A549 (cell line): ENCODE data around the gene TRMT61A. TPM values are rescaled to one million over a fixed set of nuclear protein-coding genes. Genes with fewer than 3 reads are reported as not detected.

ENCODE experiments used
- ATAC-seq, 2 experiments: fragments of 200-7000 bp in 1 of 2; fragments of >200 bp in 1 of 2; cut with Nextera tagmentation in 1 of 2; cut with Tn5 transposase in 1 of 2; 3 replicates each; pipeline versions ENCODE4 v1.8.0 to v1.9.1; 2018 to 2020; ENCODE audit warnings: mild to moderate bottlenecking in 1 of 2, moderate library complexity in 1 of 2
- CTCF ChIA-PET: fragments of 300-600 bp; sonication (Branson Sonifier 250); formaldehyde crosslinking; extraction: SDS; loops from one replicate; lab custom pipeline; 2021; ENCODE audit warnings: antibody characterized with exemption, inconsistent platforms; lab: Yijun Ruan, JAX
- POLR2A ChIA-PET: fragments of 350-600 bp; formaldehyde crosslinking; extraction: SDS; loops from one replicate; lab custom pipeline; 2021; ENCODE audit warnings: antibody characterized with exemption, inconsistent platforms; lab: Yijun Ruan, JAX
- DNase-seq, 2 experiments: peaks; one replicate each; pipeline versions ENCODE4 v3.0.0 to v3.0.0-alpha.2; 2011 to 2016; ENCODE audit warnings: low read depth in 1 of 2, low spot score in 1 of 2
- FAIRE-seq: peaks from 2 replicates; lab custom pipeline; 2011; peaks lifted over from hg19 to GRCh38; lab: Jason Lieb, UNC
- H3K27ac ChIP-seq, 2 experiments: fragments of >200 bp; sonication (Bioruptor Twin); formaldehyde crosslinking; 3 replicates each; pipeline ENCODE4 v1.5.1; 2016 to 2017
- H3K4me1 ChIP-seq: fragments of >200 bp; sonication (Bioruptor Twin); formaldehyde crosslinking; 3 replicates; pipeline ENCODE4 v1.6.1; 2016
- H3K4me2 ChIP-seq: fragments of >200 bp; sonication (Bioruptor Twin); formaldehyde crosslinking; 3 replicates; pipeline ENCODE4 v1.6.1; 2016
- H3K4me3 ChIP-seq: fragments of >200 bp; sonication (Bioruptor Twin); formaldehyde crosslinking; 3 replicates; pipeline ENCODE4 v1.5.1; 2016
- H3K9me3 ChIP-seq: fragments of >200 bp; sonication (Bioruptor Twin); formaldehyde crosslinking; 3 replicates; pipeline ENCODE4 v1.6.1; 2016
- BHLHE40 ChIP-seq: IDR thresholded peaks from 2 replicates; pipeline ENCODE4 v1.6.1; 2012; ENCODE audit warnings: low read depth, low read length, inconsistent platforms
- CHD2 ChIP-seq: fragments of 150-350 bp; IDR thresholded peaks from 2 replicates; pipeline ENCODE4 v1.6.1; 2014; ENCODE audit warnings: low read length; ENCODE audit not compliant: partially characterized antibody
- CHD4 ChIP-seq: fragments of 200-600 bp; sonication (generic); IDR thresholded peaks from 2 replicates; pipeline ENCODE4 v1.6.1; 2016; ENCODE audit warnings: antibody characterized with exemption, mild to moderate bottlenecking, borderline replicate concordance
- EHMT2 ChIP-seq: fragments of 200-600 bp; sonication (generic); IDR thresholded peaks from 2 replicates; pipeline ENCODE4 v1.6.1; 2016; ENCODE audit warnings: antibody characterized with exemption, low read depth, mild to moderate bottlenecking, moderate library complexity
- ELK1 ChIP-seq: fragments of 150-350 bp; IDR thresholded peaks from 2 replicates; pipeline ENCODE4 v1.6.1; 2014; ENCODE audit warnings: low read depth, mild to moderate bottlenecking, low read length
- FOSB ChIP-seq: fragments of 250-450 bp; sonication (Bioruptor Pico); IDR thresholded peaks from 2 replicates; pipeline ENCODE4 v1.5.0; 2020; ENCODE audit warnings: mild to moderate bottlenecking, moderate library complexity
- GATA3 ChIP-seq: IDR thresholded peaks from 2 replicates; pipeline ENCODE4 v1.6.1; 2012; ENCODE audit warnings: borderline replicate concordance
- HDAC2 ChIP-seq: fragments of 200-600 bp; sonication (generic); IDR thresholded peaks from 2 replicates; pipeline ENCODE4 v1.6.1; 2016
- HOXB5 ChIP-seq: fragments of 250-450 bp; sonication (Bioruptor Pico); IDR thresholded peaks from 2 replicates; pipeline ENCODE4 v1.5.0; 2020; ENCODE audit warnings: mild to moderate bottlenecking, moderate library complexity
- JUNB ChIP-seq: fragments of >200 bp; sonication (Bioruptor Twin); formaldehyde crosslinking; IDR thresholded peaks from 2 replicates; pipeline ENCODE4 v1.6.1; 2016
- PHF8 ChIP-seq: fragments of 200-600 bp; sonication (generic); IDR thresholded peaks from 2 replicates; pipeline ENCODE4 v1.6.1; 2016; ENCODE audit warnings: low read depth, mild to moderate bottlenecking, antibody characterized with exemption, moderate library complexity, borderline replicate concordance
- RARB ChIP-seq: fragments of 250-450 bp; sonication (Bioruptor Pico); IDR thresholded peaks from 2 replicates; pipeline ENCODE4 v1.8.0; 2021; ENCODE audit warnings: mild to moderate bottlenecking, moderate library complexity
- RCOR1 ChIP-seq: fragments of 150-350 bp; IDR thresholded peaks from 2 replicates; pipeline ENCODE4 v1.6.1; 2014; ENCODE audit warnings: antibody characterized with exemption, low read length, low read depth
- RFX5 ChIP-seq: fragments of 450-650 bp; IDR thresholded peaks from 2 replicates; pipeline ENCODE4 v1.7.1; 2014; ENCODE audit warnings: antibody characterized with exemption, mild to moderate bottlenecking, moderate library complexity
- SMC3 ChIP-seq: fragments of >200 bp; sonication (Bioruptor Twin); formaldehyde crosslinking; IDR thresholded peaks from 3 replicates; pipeline ENCODE4 v1.6.1; 2018; ENCODE audit warnings: inconsistent platforms
- SREBF2 ChIP-seq: fragments of 450-650 bp; IDR thresholded peaks from 2 replicates; pipeline ENCODE4 v1.6.1; 2014; ENCODE audit warnings: mild to moderate bottlenecking, moderate library complexity
- TFCP2L1 ChIP-seq: fragments of 250-450 bp; sonication (Bioruptor Pico); IDR thresholded peaks from 2 replicates; pipeline ENCODE4 v1.5.0; 2021; ENCODE audit warnings: mild to moderate bottlenecking
- TP53 ChIP-seq: fragments of 250-450 bp; sonication (Bioruptor Pico); IDR thresholded peaks from 2 replicates; pipeline ENCODE4 v1.5.0; 2021; ENCODE audit warnings: mild to moderate bottlenecking, moderate library complexity
- WGBS: methylation state at CpG from one replicate; pipeline ENCODE4 v1.1.6; 2017; ENCODE audit errors: missing lambda C conversion rate; 5-methylcytosine and 5-hydroxymethylcytosine counted together
- polyA plus RNA-seq, 4 experiments: library from polyadenylated mRNA; depleted of rRNA in 3 of 4; stranded (reverse); fragments of >200 nt; fragmentation: RNase III in 1 of 4; extraction: RNeasy Plus Mini Kit Qiagen cat#74134 plus additional on column Dnase treatment in 1 of 4; gene quantifications; 2 replicates in 3 of 4; 3 replicates in 1 of 4; pipeline ENCODE4 v1.2.3, GENCODE V29; 2011 to 2017
- TF ChIP-seq, protein P1 (sequence below): fragments of >200 bp; sonication (Bioruptor Twin); formaldehyde crosslinking; IDR thresholded peaks from 3 replicates; pipeline ENCODE4 v1.6.1; 2016
- TF ChIP-seq, protein P2 (sequence below): IDR thresholded peaks from 2 replicates; pipeline ENCODE4 v1.6.1; 2012
- TF ChIP-seq, protein P3 (sequence below): fragments of 250-450 bp; sonication (Bioruptor Pico); IDR thresholded peaks from 2 replicates; pipeline ENCODE4 v1.5.0; 2020; ENCODE audit warnings: low read depth, mild to moderate bottlenecking, moderate library complexity
- TF ChIP-seq, protein P4 (sequence below): fragments of >200 bp; sonication (Bioruptor Twin); formaldehyde crosslinking; IDR thresholded peaks from 2 replicates; pipeline ENCODE4 v1.6.1; 2016

The TRMT61A gene
- polyA plus RNA-seq, 2 of the 4 experiments (the other 2 are of a cell fraction): 8.3 to 19.4 TPM

GRCh38 chr14:103578401-103579075 is 49.5 kb downstream of the TRMT61A start:
- ChIA-PET POLR2A (no interaction called here), CTCF (interaction anchor here (0.6 kb wide), 1 partner anchor 90 kb away, joined by 3 read pairs; no protein-coding TSS in a partner anchor)
- no peaks in the 10 kb centered on the region for H3K9me3 ChIP-seq
- DNase-seq (no peak), ATAC-seq (no peak), FAIRE-seq (no peak)
- peaks cover 23% of the 10 kb centered on the region for H3K4me1 ChIP-seq
- H3K27ac ChIP-seq: peak overlapping the region in 1 of 2 experiments; percentile 19; a peak in 1 of 6 replicates
- no peak overlapping the region for H3K4me3 ChIP-seq
- TF ChIP-seq TFCP2L1 (CRISPR knock-in tag): no peak
- TF ChIP-seq HDAC2: no peak
- TF ChIP-seq, protein P1, sequence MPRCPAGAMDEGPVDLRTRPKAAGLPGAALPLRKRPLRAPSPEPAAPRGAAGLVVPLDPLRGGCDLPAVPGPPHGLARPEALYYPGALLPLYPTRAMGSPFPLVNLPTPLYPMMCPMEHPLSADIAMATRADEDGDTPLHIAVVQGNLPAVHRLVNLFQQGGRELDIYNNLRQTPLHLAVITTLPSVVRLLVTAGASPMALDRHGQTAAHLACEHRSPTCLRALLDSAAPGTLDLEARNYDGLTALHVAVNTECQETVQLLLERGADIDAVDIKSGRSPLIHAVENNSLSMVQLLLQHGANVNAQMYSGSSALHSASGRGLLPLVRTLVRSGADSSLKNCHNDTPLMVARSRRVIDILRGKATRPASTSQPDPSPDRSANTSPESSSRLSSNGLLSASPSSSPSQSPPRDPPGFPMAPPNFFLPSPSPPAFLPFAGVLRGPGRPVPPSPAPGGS: no peak
- TF ChIP-seq ELK1: no peak
- TF ChIP-seq BHLHE40: no peak
- no peak for TF ChIP-seq GATA3
- TF ChIP-seq RFX5: no peak
- no peak for TF ChIP-seq FOSB (CRISPR knock-in tag)
- TF ChIP-seq EHMT2: no peak
- TF ChIP-seq CHD2: no peak
- TF ChIP-seq, protein P2, sequence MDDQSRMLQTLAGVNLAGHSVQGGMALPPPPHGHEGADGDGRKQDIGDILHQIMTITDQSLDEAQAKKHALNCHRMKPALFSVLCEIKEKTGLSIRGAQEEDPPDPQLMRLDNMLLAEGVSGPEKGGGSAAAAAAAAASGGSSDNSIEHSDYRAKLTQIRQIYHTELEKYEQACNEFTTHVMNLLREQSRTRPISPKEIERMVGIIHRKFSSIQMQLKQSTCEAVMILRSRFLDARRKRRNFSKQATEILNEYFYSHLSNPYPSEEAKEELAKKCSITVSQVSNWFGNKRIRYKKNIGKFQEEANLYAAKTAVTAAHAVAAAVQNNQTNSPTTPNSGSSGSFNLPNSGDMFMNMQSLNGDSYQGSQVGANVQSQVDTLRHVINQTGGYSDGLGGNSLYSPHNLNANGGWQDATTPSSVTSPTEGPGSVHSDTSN: no peak
- TF ChIP-seq, protein P3, sequence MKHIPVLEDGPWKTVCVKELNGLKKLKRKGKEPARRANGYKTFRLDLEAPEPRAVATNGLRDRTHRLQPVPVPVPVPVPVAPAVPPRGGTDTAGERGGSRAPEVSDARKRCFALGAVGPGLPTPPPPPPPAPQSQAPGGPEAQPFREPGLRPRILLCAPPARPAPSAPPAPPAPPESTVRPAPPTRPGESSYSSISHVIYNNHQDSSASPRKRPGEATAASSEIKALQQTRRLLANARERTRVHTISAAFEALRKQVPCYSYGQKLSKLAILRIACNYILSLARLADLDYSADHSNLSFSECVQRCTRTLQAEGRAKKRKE (CRISPR knock-in tag): no peak
- no peak overlapping the region for H3K4me2 ChIP-seq
- 86% methylated on average over 11 of the region's 12 CpGs for WGBS

GRCh38 chr14:103581206-103581605 is 52.2 kb downstream of the TRMT61A start:
- FAIRE-seq (no peak), DNase-seq (no peak), ATAC-seq (no peak)
- 91% methylated on average over 11 of the region's 11 CpGs for WGBS
- no peak overlapping the region for H3K4me2 ChIP-seq
- TF ChIP-seq CHD2 (no peak), JUNB (no peak), TP53 (CRISPR knock-in tag) (no peak), HOXB5 (CRISPR knock-in tag) (no peak), RCOR1 (no peak), PHF8 (no peak), ELK1 (no peak), CHD4 (no peak), RARB (no peak), SMC3 (no peak), SREBF2 (no peak), GATA3 (no peak)
- TF ChIP-seq, protein P2: no peak
- TF ChIP-seq, protein P4, sequence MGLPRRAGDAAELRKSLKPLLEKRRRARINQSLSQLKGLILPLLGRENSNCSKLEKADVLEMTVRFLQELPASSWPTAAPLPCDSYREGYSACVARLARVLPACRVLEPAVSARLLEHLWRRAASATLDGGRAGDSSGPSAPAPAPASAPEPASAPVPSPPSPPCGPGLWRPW: no peak
- H3K4me3 ChIP-seq: no peak overlapping the region
- H3K4me1 ChIP-seq: peaks cover 13% of the 10 kb centered on the region
- CTCF ChIA-PET: interaction anchor here (0.5 kb wide), 1 partner anchor 14 kb away, joined by 3 read pairs; no protein-coding TSS in a partner anchor
- H3K27ac ChIP-seq: no peak overlapping the region
- no peaks in the 10 kb centered on the region for H3K9me3 ChIP-seq
- POLR2A ChIA-PET: no interaction called here
